ENCODE data around the gene SYNJ1.

SYNJ1 gene

DNA sequence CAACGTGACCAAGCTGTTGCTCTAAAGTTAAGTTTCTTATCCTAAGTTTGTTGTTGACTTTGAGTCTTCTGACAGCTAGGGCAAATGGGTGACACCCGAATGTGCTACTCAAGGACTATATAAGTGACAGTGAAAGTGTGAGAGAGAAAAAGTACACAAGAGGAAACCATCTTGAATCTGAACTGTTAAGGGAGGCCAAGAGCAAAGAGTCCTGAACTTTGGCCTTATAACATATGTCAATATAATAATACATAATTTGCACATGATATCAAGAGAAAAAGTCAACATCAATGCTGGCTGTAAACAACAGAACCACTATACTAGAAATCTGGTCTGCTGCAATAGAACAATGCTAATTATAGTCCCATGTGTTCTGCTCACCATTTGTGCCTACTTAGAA, 29.5 kb downstream of the SYNJ1 start:
- TF ChIP-seq TAF1 (IDR thresholded peaks at IDR 0.05; ENCODE audit: borderline replicate concordance, insufficient read depth, low read length) (no peak), POLR2AphosphoS5 (IDR thresholded peaks at IDR 0.05; ENCODE audit: low read depth, low read length) (no peak), FOXP2 (optimal IDR thresholded peaks at IDR 0.05; ENCODE audit: borderline replicate concordance, extremely low read depth, extremely low read length, insufficient read depth) (no peak), SIN3A (IDR thresholded peaks at IDR 0.05; ENCODE audit: borderline replicate concordance, insufficient read depth, low read length) (no peak), REST (IDR thresholded peaks at IDR 0.05; ENCODE audit: insufficient read depth in 1 of 2, low read depth in 2 of 2, low read length in 2 of 2) (no peak)

DNA sequence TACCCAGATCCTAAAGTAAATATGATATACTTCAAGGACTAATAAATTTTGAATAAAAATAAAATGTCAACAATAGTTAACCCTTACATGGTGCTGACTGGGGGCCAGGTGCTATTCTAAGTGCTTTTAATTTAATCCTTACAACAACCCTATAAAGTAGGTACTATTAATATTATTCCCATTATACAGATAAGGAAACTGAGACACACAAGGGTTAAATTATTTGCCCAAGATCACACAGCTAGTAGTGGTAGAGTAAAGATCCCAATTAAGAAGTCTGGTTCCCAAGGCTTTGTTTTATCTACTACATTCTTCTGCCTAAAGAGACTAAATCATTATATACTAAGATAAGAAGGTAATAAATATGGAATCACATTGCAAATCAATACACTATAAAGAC, 34.2 kb downstream of the SYNJ1 start:
- no peak for TF ChIP-seq SIN3A (IDR thresholded peaks at IDR 0.05; ENCODE audit: borderline replicate concordance, insufficient read depth, low read length)
- no peak for TF ChIP-seq POLR2AphosphoS5 (IDR thresholded peaks at IDR 0.05; ENCODE audit: low read depth, low read length)

GRCh38 chr21:32690085-32690484, 37.7 kb downstream of the SYNJ1 start:
- no peak for TF ChIP-seq FOXP2 (optimal IDR thresholded peaks at IDR 0.05; ENCODE audit: borderline replicate concordance, extremely low read depth, extremely low read length, insufficient read depth)
- TF ChIP-seq SIN3A (IDR thresholded peaks at IDR 0.05; ENCODE audit: borderline replicate concordance, insufficient read depth, low read length), result no peak
- no peak for TF ChIP-seq REST (IDR thresholded peaks at IDR 0.05; ENCODE audit: insufficient read depth in 1 of 2, low read depth in 2 of 2, low read length in 2 of 2)
- no peak for TF ChIP-seq POLR2AphosphoS5 (IDR thresholded peaks at IDR 0.05; ENCODE audit: low read depth, low read length)
- TF ChIP-seq TAF1 (IDR thresholded peaks at IDR 0.05; ENCODE audit: borderline replicate concordance, insufficient read depth, low read length), result no peak

- TF ChIP-seq POLR2AphosphoS5 (IDR thresholded peaks at IDR 0.05; ENCODE audit: low read depth, low read length) (no peak), REST (IDR thresholded peaks at IDR 0.05; ENCODE audit: insufficient read depth in 1 of 2, low read depth in 2 of 2, low read length in 2 of 2) (no peak), FOXP2 (optimal IDR thresholded peaks at IDR 0.05; ENCODE audit: borderline replicate concordance, extremely low read depth, extremely low read length, insufficient read depth) (no peak), SIN3A (IDR thresholded peaks at IDR 0.05; ENCODE audit: borderline replicate concordance, insufficient read depth, low read length) (no peak), TAF1 (IDR thresholded peaks at IDR 0.05; ENCODE audit: borderline replicate concordance, insufficient read depth, low read length) (no peak)
Observed at GRCh38 chr21:32687643-32688345, 40.0 kb downstream of the SYNJ1 start.

GRCh38 chr21:32682696-32683474, 44.9 kb downstream of the SYNJ1 start:
- no peak for TF ChIP-seq POLR2AphosphoS5 (IDR thresholded peaks at IDR 0.05; ENCODE audit: low read depth, low read length)
- no peak for TF ChIP-seq TAF1 (IDR thresholded peaks at IDR 0.05; ENCODE audit: borderline replicate concordance, insufficient read depth, low read length)
- TF ChIP-seq REST (IDR thresholded peaks at IDR 0.05; ENCODE audit: insufficient read depth in 1 of 2, low read depth in 2 of 2, low read length in 2 of 2), result no peak
- no peak for TF ChIP-seq SIN3A (IDR thresholded peaks at IDR 0.05; ENCODE audit: borderline replicate concordance, insufficient read depth, low read length)
- no peak for TF ChIP-seq FOXP2 (optimal IDR thresholded peaks at IDR 0.05; ENCODE audit: borderline replicate concordance, extremely low read depth, extremely low read length, insufficient read depth)

All from PFSK-1 (cell line).